Measurements from ENCODE around the gene MARCHF2.

The MARCHF2 gene

GRCh38 chr19:8473648-8474476, 60.8 kb downstream of the MARCHF2 start:
- TF ChIP-seq SALL2 (tag by site-specific recombination; IDR thresholded peaks at IDR 0.05; ENCODE audit: borderline replicate concordance), result no peak
- TF ChIP-seq PRDM10 (tag by site-specific recombination; IDR thresholded peaks at IDR 0.05), result peak; percentile 54; the same call in 1 of the 2 replicates
- Histone ChIP-seq H3K4me1 (ENCODE audit: control insufficient read depth, insufficient read depth, low read length) (no peaks in the 10 kb centered on the region), H3K4me3 (ENCODE audit: low read depth, low read length) (no peak overlapping the region), H3K27ac (ENCODE audit: extremely low read depth, low read depth, low read length) (peak overlapping the region; percentile 31; the same call in 1 of the 2 replicates), H3K36me3 (ENCODE audit: control insufficient read depth in 2 of 2, insufficient read depth in 1 of 2, low read length in 2 of 2) (peaks cover 80 to 99% of the 10 kb centered on the region in 2 experiments), H3K9me3 (ENCODE audit: control insufficient read depth, insufficient read depth, low read depth, low read length) (no peaks in the 10 kb centered on the region)
- CTCF ChIA-PET, result interaction anchor here (0.6 to 1.4 kb wide), 6 partner anchors 14 to 790 kb away, joined by 3 to 6 read pairs (median 4); no protein-coding TSS in a partner anchor
- POLR2A ChIA-PET, result interaction anchor here (0.6 to 1.7 kb wide), 3 partner anchors 18 to 40 kb away, joined by 3 to 5 read pairs (median 3); partner anchors contain the start of gene ZNF414

GRCh38 chr19:8475005-8475404, 61.9 kb downstream of the MARCHF2 start:
- Histone ChIP-seq H3K27ac (ENCODE audit: extremely low read depth, low read depth, low read length) (no peak overlapping the region), H3K4me1 (ENCODE audit: control insufficient read depth, insufficient read depth, low read length) (no peaks in the 10 kb centered on the region), H3K36me3 (ENCODE audit: control insufficient read depth in 2 of 2, insufficient read depth in 1 of 2, low read length in 2 of 2) (peaks cover 76 to 92% of the 10 kb centered on the region in 2 experiments), H3K9me3 (ENCODE audit: control insufficient read depth, insufficient read depth, low read depth, low read length) (no peaks in the 10 kb centered on the region), H3K4me3 (ENCODE audit: low read depth, low read length) (no peak overlapping the region)
- POLR2A ChIA-PET, result interaction anchor here (0.6 kb wide), 1 partner anchor 96 kb away, joined by 3 read pairs; no protein-coding TSS in a partner anchor
- CTCF ChIA-PET, result interaction anchor here (1.0 to 1.1 kb wide), 2 partner anchors 31 to 62 kb away, joined by 3 to 6 read pairs; partner anchors contain the start of gene MARCHF2
- 0 out of 2 replicates have a peak, but pooled peaks have one; percentile 35 for TF ChIP-seq PRDM1 (tag by site-specific recombination; IDR thresholded peaks at IDR 0.05)
- no peak for TF ChIP-seq YY2 (tag by site-specific recombination; IDR thresholded peaks at IDR 0.05)

DNA sequence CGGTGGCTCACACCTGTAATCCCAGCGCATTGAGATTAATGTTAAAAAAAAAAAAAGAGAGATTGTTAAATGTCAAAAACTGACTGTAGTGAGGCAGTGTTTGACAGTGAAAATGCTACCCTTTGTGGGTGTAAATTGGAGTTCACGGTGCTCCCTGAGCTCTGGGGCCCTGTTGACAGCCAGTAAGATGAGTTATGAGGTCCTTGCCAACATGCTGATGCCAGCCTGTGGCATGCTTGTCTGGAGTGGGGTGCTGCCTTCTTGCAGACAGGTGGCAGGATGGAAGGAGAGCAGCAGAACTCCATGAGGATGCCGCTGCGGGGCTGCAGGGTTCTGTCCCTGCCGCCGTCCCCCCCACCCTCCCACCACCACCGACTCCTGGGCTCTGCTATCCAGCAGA, 63.4 kb downstream of the MARCHF2 start:
- CTCF ChIA-PET, result interaction anchor here (1.0 kb wide), 1 partner anchor 11 kb away, joined by 3 read pairs; no protein-coding TSS in a partner anchor
- TF ChIP-seq, protein P1, sequence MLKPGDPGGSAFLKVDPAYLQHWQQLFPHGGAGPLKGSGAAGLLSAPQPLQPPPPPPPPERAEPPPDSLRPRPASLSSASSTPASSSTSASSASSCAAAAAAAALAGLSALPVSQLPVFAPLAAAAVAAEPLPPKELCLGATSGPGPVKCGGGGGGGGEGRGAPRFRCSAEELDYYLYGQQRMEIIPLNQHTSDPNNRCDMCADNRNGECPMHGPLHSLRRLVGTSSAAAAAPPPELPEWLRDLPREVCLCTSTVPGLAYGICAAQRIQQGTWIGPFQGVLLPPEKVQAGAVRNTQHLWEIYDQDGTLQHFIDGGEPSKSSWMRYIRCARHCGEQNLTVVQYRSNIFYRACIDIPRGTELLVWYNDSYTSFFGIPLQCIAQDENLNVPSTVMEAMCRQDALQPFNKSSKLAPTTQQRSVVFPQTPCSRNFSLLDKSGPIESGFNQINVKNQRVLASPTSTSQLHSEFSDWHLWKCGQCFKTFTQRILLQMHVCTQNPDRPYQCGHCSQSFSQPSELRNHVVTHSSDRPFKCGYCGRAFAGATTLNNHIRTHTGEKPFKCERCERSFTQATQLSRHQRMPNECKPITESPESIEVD (tag by site-specific recombination; IDR thresholded peaks at IDR 0.05), result no peak
- no peak for TF ChIP-seq KLF17 (tag by site-specific recombination; IDR thresholded peaks at IDR 0.05)
- TF ChIP-seq, protein P2, sequence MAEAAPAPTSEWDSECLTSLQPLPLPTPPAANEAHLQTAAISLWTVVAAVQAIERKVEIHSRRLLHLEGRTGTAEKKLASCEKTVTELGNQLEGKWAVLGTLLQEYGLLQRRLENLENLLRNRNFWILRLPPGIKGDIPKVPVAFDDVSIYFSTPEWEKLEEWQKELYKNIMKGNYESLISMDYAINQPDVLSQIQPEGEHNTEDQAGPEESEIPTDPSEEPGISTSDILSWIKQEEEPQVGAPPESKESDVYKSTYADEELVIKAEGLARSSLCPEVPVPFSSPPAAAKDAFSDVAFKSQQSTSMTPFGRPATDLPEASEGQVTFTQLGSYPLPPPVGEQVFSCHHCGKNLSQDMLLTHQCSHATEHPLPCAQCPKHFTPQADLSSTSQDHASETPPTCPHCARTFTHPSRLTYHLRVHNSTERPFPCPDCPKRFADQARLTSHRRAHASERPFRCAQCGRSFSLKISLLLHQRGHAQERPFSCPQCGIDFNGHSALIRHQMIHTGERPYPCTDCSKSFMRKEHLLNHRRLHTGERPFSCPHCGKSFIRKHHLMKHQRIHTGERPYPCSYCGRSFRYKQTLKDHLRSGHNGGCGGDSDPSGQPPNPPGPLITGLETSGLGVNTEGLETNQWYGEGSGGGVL (tag by site-specific recombination; IDR thresholded peaks at IDR 0.05), result no peak
- no peak overlapping the region for H3K4me3 ChIP-seq (ENCODE audit: low read depth, low read length)
- H3K9me3 ChIP-seq (ENCODE audit: control insufficient read depth, insufficient read depth, low read depth, low read length), result no peaks in the 10 kb centered on the region
- H3K4me1 ChIP-seq (ENCODE audit: control insufficient read depth, insufficient read depth, low read length), result no peaks in the 10 kb centered on the region
- peaks cover 68 to 90% of the 10 kb centered on the region in 2 experiments for H3K36me3 ChIP-seq (ENCODE audit: control insufficient read depth in 2 of 2, insufficient read depth in 1 of 2, low read length in 2 of 2)
- POLR2A ChIA-PET, result no interaction called here
- H3K27ac ChIP-seq (ENCODE audit: extremely low read depth, low read depth, low read length), result no peak overlapping the region
